HCT116 (cell line): ENCODE data around the gene IQUB. TPM values are rescaled to one million over a fixed set of nuclear protein-coding genes. Genes with fewer than 3 reads are reported as not detected.

Experiments
- ATAC-seq: fragments of 200-7000 bp; cut with Tn5 transposase; 2 replicates; pipeline ENCODE4 v1.9.1; 2020; ENCODE audit warnings: mild to moderate bottlenecking, moderate library complexity
- BruUV-seq: library from RNA; stranded (reverse); fragments of 400-500 nt; replicated peaks from 2 replicates; lab custom pipeline; 2021; lab: Mats Ljungman, UMichigan
- CTCF ChIA-PET: fragments of 300-600 bp; sonication (Branson Sonifier 250); formaldehyde crosslinking; loops from one replicate; lab custom pipeline; 2021; ENCODE audit warnings: antibody characterized with exemption; lab: Charles Lee
- POLR2A ChIA-PET: fragments of 300-600, 350-600 bp; sonication (Branson Sonifier 250); formaldehyde crosslinking; loops from one replicate; lab custom pipeline; 2021; ENCODE audit warnings: antibody characterized with exemption; lab: Charles Lee
- RAD21 ChIA-PET, 2 experiments: fragments of 300-600 bp; sonication (Branson Sonifier 250); formaldehyde crosslinking; loops; one replicate each; lab custom pipeline; 2023; ENCODE audit warnings: low total read pairs in 2 of 2; ENCODE audit not compliant: uncharacterized antibody in 2 of 2, unreplicated experiment in 2 of 2, low non-redundant PET in 1 of 2; lab: Charles Lee
- DNase-seq: peaks from one replicate; pipeline ENCODE4 v3.0.0-alpha.2; 2010; ENCODE audit warnings: low read depth, low spot score
- H2AFZ ChIP-seq: fragments of 200-600 bp; shearing (Covaris generic), sonication (generic); 2 replicates; pipeline ENCODE4 v1.6.1; 2017; ENCODE audit warnings: low read depth, mixed run types, mixed read lengths, antibody characterized with exemption, low read length; ENCODE audit not compliant: poor library complexity, severe bottlenecking
- H3K27ac ChIP-seq: 2 replicates; pipeline ENCODE4 v1.5.1; 2012; ENCODE audit warnings: low read depth, low read length
- H3K27me3 ChIP-seq: fragments of 200-600 bp; sonication (generic); 2 replicates; pipeline ENCODE4 v1.6.1; 2016; ENCODE audit warnings: mixed run types, low read length, mixed read lengths; ENCODE audit not compliant: insufficient read depth
- H3K36me3 ChIP-seq, 2 experiments: fragments of 200-500 bp in 1 of 2; fragments of 200-600 bp in 1 of 2; sonication (Bioruptor generic) in 1 of 2; sonication (generic) in 1 of 2; 2 replicates each; pipeline versions ENCODE4 v1.5.1 to v1.6.1; 2014 to 2016; ENCODE audit warnings: low read length in 2 of 2, inconsistent platforms in 1 of 2, mixed read lengths in 1 of 2, mixed run types in 1 of 2; ENCODE audit not compliant: insufficient read depth in 2 of 2, control insufficient read depth in 1 of 2
- H3K4me1 ChIP-seq, 2 experiments: fragments of 200-600 bp in 1 of 2; sonication (generic) in 1 of 2; 2 replicates each; pipeline versions ENCODE4 v1.5.1 to v1.6.1; 2012 to 2017; ENCODE audit warnings: low read length in 2 of 2, inconsistent platforms in 1 of 2, mild to moderate bottlenecking in 1 of 2, mixed read lengths in 1 of 2, mixed run types in 1 of 2, moderate library complexity in 1 of 2; ENCODE audit not compliant: insufficient read depth in 2 of 2, control insufficient read depth in 1 of 2
- H3K4me2 ChIP-seq: fragments of 200-600 bp; sonication (generic); 2 replicates; pipeline ENCODE4 v1.6.1; 2017; ENCODE audit warnings: mixed run types, low read length, mixed read lengths
- H3K4me3 ChIP-seq, 2 experiments: fragments of 200-600 bp in 1 of 2; sonication (generic) in 1 of 2; replicated peaks in 1 of 2; 2 replicates each; pipeline ENCODE4 v1.5.1; 2011 to 2016; ENCODE audit warnings: low read length in 2 of 2, control low read depth in 1 of 2, low read depth in 1 of 2, mild to moderate bottlenecking in 1 of 2, mixed read lengths in 1 of 2, mixed run types in 1 of 2
- H3K79me2 ChIP-seq: fragments of 200-600 bp; sonication (generic); 2 replicates; pipeline ENCODE4 v1.6.1; 2017; ENCODE audit warnings: mild to moderate bottlenecking, mixed run types, low read length, moderate library complexity, mixed read lengths; ENCODE audit not compliant: insufficient read depth
- H3K9ac ChIP-seq: fragments of 200-600 bp; sonication (generic); 2 replicates; pipeline ENCODE4 v1.6.1; 2016; ENCODE audit warnings: low read length, mixed read lengths
- H3K9me2 ChIP-seq: fragments of 200-600 bp; sonication (generic), shearing (Covaris generic); 2 replicates; pipeline ENCODE4 v1.6.1; 2017; ENCODE audit warnings: mixed run types, mild to moderate bottlenecking, moderate library complexity; ENCODE audit not compliant: insufficient read depth
- H3K9me3 ChIP-seq, 2 experiments: fragments of 200-500 bp in 1 of 2; fragments of 200-600 bp in 1 of 2; sonication (Bioruptor generic) in 1 of 2; sonication (generic) in 1 of 2; 2 replicates each; pipeline ENCODE4 v1.6.1; 2014 to 2017; ENCODE audit warnings: low read length in 2 of 2, mixed read lengths in 2 of 2, inconsistent platforms in 1 of 2, low read depth in 1 of 2, mild to moderate bottlenecking in 1 of 2, mixed run types in 1 of 2, moderate library complexity in 1 of 2; ENCODE audit not compliant: control insufficient read depth in 1 of 2, insufficient read depth in 1 of 2
- H4K20me1 ChIP-seq: fragments of 200-600 bp; sonication (generic), shearing (Covaris generic); 2 replicates; pipeline ENCODE4 v1.6.1; 2017; ENCODE audit warnings: mixed run types, mild to moderate bottlenecking, moderate library complexity; ENCODE audit not compliant: insufficient read depth
- CBX3 ChIP-seq: IDR thresholded peaks from 2 replicates; pipeline ENCODE4 v1.6.1; 2012; ENCODE audit warnings: low read depth
- CEBPB ChIP-seq: IDR thresholded peaks from 2 replicates; pipeline ENCODE4 v1.6.1; 2012; ENCODE audit warnings: low read depth
- EGR1 ChIP-seq: IDR thresholded peaks from 2 replicates; pipeline ENCODE4 v1.6.1; 2012; ENCODE audit warnings: low read depth
- ELF1 ChIP-seq: IDR thresholded peaks from 2 replicates; pipeline ENCODE4 v1.6.1; 2012; ENCODE audit warnings: low read depth, borderline replicate concordance
- EZH2 ChIP-seq: fragments of 200-600 bp; sonication (generic); IDR thresholded peaks from 2 replicates; pipeline ENCODE4 v1.6.1; 2017; ENCODE audit warnings: antibody characterized with exemption, mixed run types
- JUND ChIP-seq: IDR thresholded peaks from 2 replicates; pipeline ENCODE4 v1.6.1; 2012
- POLR2A ChIP-seq: IDR thresholded peaks from 2 replicates; pipeline ENCODE4 v1.7.0; 2011; ENCODE audit warnings: borderline replicate concordance; ENCODE audit not compliant: insufficient read depth, insufficient read length; ENCODE audit errors: extremely low read depth
- POLR2AphosphoS5 ChIP-seq: IDR thresholded peaks from 2 replicates; pipeline ENCODE4 v1.6.1; 2011; ENCODE audit warnings: mild to moderate bottlenecking, low read depth, low read length, moderate library complexity
- SP1 ChIP-seq: IDR thresholded peaks from 2 replicates; pipeline ENCODE4 v1.6.1; 2012; ENCODE audit warnings: low read depth
- YY1 ChIP-seq: IDR thresholded peaks from 2 replicates; pipeline ENCODE4 v1.6.1; 2011; ENCODE audit warnings: low read length, low read depth, moderate library complexity, mild to moderate bottlenecking; ENCODE audit not compliant: insufficient replicate concordance; ENCODE audit errors: extremely low read depth
- ZNF274 ChIP-seq: fragments of 200-500 bp; sonication (Bioruptor generic); IDR thresholded peaks from 2 replicates; pipeline ENCODE4 v1.6.1; 2014; ENCODE audit warnings: mild to moderate bottlenecking, low read depth, low read length, inconsistent platforms
- intact Hi-C: fragments of 100-400 bp; cut with micrococcal nuclease; formaldehyde crosslinking; loops from 2 replicates; pipeline ENCODE4 v1.10.0; 2022
- total RNA-seq: library from RNA; stranded (reverse); gene quantifications from one replicate; pipeline ENCODE4 v1.2.1, GENCODE V29; 2021; ENCODE audit not compliant: unreplicated experiment
- TF ChIP-seq, protein P1 (sequence below), 3 experiments: fragments of 200-600 bp in 1 of 3; sonication (generic) in 1 of 3; IDR thresholded peaks in 2 of 3; conservative IDR thresholded peaks in 1 of 3; 2 replicates each; pipeline ENCODE4 v1.5.1; 2012 to 2017; ENCODE audit warnings: low read depth in 2 of 3, low read length in 2 of 3, antibody characterized with exemption in 1 of 3, borderline replicate concordance in 1 of 3, control low read depth in 1 of 3, mild to moderate bottlenecking in 1 of 3, mixed read lengths in 1 of 3, mixed run types in 1 of 3, moderate library complexity in 1 of 3; ENCODE audit not compliant: insufficient read depth in 1 of 3
- TF ChIP-seq, protein P2 (sequence below): IDR thresholded peaks from 2 replicates; pipeline ENCODE4 v1.6.1; 2012; ENCODE audit warnings: low read depth

IQUB gene
- total RNA-seq, 1 experiment from 2014 or later = 0.79 TPM

DNA sequence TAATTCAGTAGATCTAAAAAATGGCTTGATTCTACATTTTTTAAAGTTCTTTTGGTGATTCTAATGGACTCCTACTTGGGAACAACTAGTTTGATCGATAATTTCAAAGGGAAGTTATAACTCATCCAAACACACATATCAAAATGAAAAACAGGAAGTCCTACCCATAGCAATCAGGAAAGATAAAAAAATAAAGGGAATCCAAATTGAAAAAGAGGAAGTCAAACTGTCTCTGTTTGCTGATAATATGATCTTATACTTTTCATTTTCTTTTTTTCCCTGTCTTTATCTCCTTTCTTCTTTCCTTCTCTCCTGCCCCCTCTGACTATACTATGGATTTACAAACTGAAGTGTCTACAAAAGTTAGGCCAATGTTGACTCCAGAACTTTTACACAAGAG, 118.8 kb downstream of the IQUB start:
- Histone ChIP-seq H3K4me3 (no peak overlapping the region), H3K36me3 (no peaks in the 10 kb centered on the region), H3K79me2 (no peaks in the 10 kb centered on the region), H3K27ac (no peak overlapping the region), H2AFZ (no peak overlapping the region), H3K4me2 (no peak overlapping the region), H3K4me1 (peaks cover 2 to 3% of the 10 kb centered on the region in 2 experiments; a peak in 3 of 4 replicates), H3K9me3 (no peaks in the 10 kb centered on the region), H4K20me1 (no peaks in the 10 kb centered on the region), H3K9ac (no peak overlapping the region), H3K9me2 (no peaks in the 10 kb centered on the region; the same call in 1 of the 2 replicates), H3K27me3 (no peaks in the 10 kb centered on the region)
- ATAC-seq (no peak), DNase-seq (no peak)
- RAD21 ChIA-PET = no interaction called here
- TF ChIP-seq CEBPB (no peak), EZH2 (no peak), EGR1 (no peak), POLR2AphosphoS5 (no peak), YY1 (no peak), POLR2A (no peak), SP1 (no peak), ELF1 (no peak), CBX3 (no peak), JUND (no peak), ZNF274 (no peak)
- TF ChIP-seq, protein P1, sequence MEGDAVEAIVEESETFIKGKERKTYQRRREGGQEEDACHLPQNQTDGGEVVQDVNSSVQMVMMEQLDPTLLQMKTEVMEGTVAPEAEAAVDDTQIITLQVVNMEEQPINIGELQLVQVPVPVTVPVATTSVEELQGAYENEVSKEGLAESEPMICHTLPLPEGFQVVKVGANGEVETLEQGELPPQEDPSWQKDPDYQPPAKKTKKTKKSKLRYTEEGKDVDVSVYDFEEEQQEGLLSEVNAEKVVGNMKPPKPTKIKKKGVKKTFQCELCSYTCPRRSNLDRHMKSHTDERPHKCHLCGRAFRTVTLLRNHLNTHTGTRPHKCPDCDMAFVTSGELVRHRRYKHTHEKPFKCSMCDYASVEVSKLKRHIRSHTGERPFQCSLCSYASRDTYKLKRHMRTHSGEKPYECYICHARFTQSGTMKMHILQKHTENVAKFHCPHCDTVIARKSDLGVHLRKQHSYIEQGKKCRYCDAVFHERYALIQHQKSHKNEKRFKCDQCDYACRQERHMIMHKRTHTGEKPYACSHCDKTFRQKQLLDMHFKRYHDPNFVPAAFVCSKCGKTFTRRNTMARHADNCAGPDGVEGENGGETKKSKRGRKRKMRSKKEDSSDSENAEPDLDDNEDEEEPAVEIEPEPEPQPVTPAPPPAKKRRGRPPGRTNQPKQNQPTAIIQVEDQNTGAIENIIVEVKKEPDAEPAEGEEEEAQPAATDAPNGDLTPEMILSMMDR (IDR thresholded peaks at IDR 0.05 in 2 of 3, conservative IDR thresholded peaks at IDR 0.05 in 1 of 3; ENCODE audit: borderline replicate concordance in 1 of 3, insufficient read depth in 1 of 3, low read depth in 2 of 3, low read length in 2 of 3) = no peak
- TF ChIP-seq, protein P2, sequence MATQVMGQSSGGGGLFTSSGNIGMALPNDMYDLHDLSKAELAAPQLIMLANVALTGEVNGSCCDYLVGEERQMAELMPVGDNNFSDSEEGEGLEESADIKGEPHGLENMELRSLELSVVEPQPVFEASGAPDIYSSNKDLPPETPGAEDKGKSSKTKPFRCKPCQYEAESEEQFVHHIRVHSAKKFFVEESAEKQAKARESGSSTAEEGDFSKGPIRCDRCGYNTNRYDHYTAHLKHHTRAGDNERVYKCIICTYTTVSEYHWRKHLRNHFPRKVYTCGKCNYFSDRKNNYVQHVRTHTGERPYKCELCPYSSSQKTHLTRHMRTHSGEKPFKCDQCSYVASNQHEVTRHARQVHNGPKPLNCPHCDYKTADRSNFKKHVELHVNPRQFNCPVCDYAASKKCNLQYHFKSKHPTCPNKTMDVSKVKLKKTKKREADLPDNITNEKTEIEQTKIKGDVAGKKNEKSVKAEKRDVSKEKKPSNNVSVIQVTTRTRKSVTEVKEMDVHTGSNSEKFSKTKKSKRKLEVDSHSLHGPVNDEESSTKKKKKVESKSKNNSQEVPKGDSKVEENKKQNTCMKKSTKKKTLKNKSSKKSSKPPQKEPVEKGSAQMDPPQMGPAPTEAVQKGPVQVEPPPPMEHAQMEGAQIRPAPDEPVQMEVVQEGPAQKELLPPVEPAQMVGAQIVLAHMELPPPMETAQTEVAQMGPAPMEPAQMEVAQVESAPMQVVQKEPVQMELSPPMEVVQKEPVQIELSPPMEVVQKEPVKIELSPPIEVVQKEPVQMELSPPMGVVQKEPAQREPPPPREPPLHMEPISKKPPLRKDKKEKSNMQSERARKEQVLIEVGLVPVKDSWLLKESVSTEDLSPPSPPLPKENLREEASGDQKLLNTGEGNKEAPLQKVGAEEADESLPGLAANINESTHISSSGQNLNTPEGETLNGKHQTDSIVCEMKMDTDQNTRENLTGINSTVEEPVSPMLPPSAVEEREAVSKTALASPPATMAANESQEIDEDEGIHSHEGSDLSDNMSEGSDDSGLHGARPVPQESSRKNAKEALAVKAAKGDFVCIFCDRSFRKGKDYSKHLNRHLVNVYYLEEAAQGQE = no peak
- POLR2A ChIA-PET = no interaction called here
- CTCF ChIA-PET = no interaction called here
- intact Hi-C loops = no loop called here
- BruUV-seq = no TSS peak
